Measurements from ENCODE around the gene NLRP9. TPM values are rescaled to one million over a fixed set of nuclear protein-coding genes. Genes with fewer than 3 reads are reported as not detected.

The NLRP9 gene
- polyA plus RNA-seq, 1 donor from 2014 or later = not detected

- Histone ChIP-seq H3K27me3 (ENCODE audit: insufficient read depth, low read depth, low read length) (no peaks in the 10 kb centered on the region), H3K4me3 (ENCODE audit: low read length) (peak within 1 kb of the TSS; percentile 92), H3K27ac (ENCODE audit: low read length) (peak within 1 kb of the TSS; percentile 71), H3K9me2 (ENCODE audit: insufficient read depth, low read length) (no peaks in the 10 kb centered on the region), H3K79me2 (replicated peaks; ENCODE audit: insufficient read depth, low read length) (peaks cover 57% of the 10 kb centered on the region), H2AFZ (ENCODE audit: low read depth, low read length) (peak within 1 kb of the TSS; percentile 60), H3F3A (ENCODE audit: insufficient read depth, low read length, poor library complexity, severe bottlenecking) (no peaks in the 10 kb centered on the region), H3K36me3 (ENCODE audit: insufficient read depth, low read length) (no peaks in the 10 kb centered on the region), H3K4me2 (ENCODE audit: low read length) (peak within 1 kb of the TSS; percentile 98), H3K9ac (ENCODE audit: low read length) (peak within 1 kb of the TSS; percentile 84), H4K20me1 (ENCODE audit: insufficient read depth) (peaks cover 4% of the 10 kb centered on the region), H3K9me3 (ENCODE audit: low read length) (no peaks in the 10 kb centered on the region)
- TF ChIP-seq MXI1 (conservative IDR thresholded peaks at IDR 0.05; ENCODE audit: poor library complexity, severe bottlenecking) = peak; percentile 91
- TF ChIP-seq POLR2AphosphoS5 (IDR thresholded peaks at IDR 0.05) = peak; percentile 77
- TF ChIP-seq SMC3 (conservative IDR thresholded peaks at IDR 0.05; ENCODE audit: poor library complexity) = peak; percentile 35
- peak; percentile 25 for TF ChIP-seq RAD21 (conservative IDR thresholded peaks at IDR 0.05)
- peak; percentile 67 for TF ChIP-seq EP300 (conservative IDR thresholded peaks at IDR 0.05; ENCODE audit: poor library complexity, severe bottlenecking)
- no peak for TF ChIP-seq EZH2 (IDR thresholded peaks at IDR 0.05; ENCODE audit: borderline replicate concordance, insufficient read depth, low read length, poor library complexity, severe bottlenecking)
- TF ChIP-seq CTCF (IDR thresholded peaks at IDR 0.05; ENCODE audit: poor library complexity, severe bottlenecking) = no peak
- TF ChIP-seq TAF1 (IDR thresholded peaks at IDR 0.05; ENCODE audit: low read depth) = peak; percentile 38
- TF ChIP-seq REST (IDR thresholded peaks at IDR 0.05; ENCODE audit: borderline replicate concordance) = no peak
Measured at GRCh38 chr19:55674841-55675660, 63.2 kb downstream of the NLRP9 start, which contains the start of gene EPN1. EPN1 (plus strand) TSS chr19:55675226; CDS start chr19:55678628, 3,402 bp downstream.

GRCh38 chr19:55674459-55674840 lies 63.8 kb downstream of the NLRP9 start:
- H3K9ac ChIP-seq (ENCODE audit: low read length) = peak overlapping the region; percentile 84
- H2AFZ ChIP-seq (ENCODE audit: low read depth, low read length) = no peak overlapping the region
- H3K4me3 ChIP-seq (ENCODE audit: low read length) = peak overlapping the region; percentile 92
- TF ChIP-seq POLR2AphosphoS5 (IDR thresholded peaks at IDR 0.05) (no peak), CTCF (IDR thresholded peaks at IDR 0.05; ENCODE audit: poor library complexity, severe bottlenecking) (no peak), EZH2 (IDR thresholded peaks at IDR 0.05; ENCODE audit: borderline replicate concordance, insufficient read depth, low read length, poor library complexity, severe bottlenecking) (no peak), MXI1 (conservative IDR thresholded peaks at IDR 0.05; ENCODE audit: poor library complexity, severe bottlenecking) (no peak), RAD21 (conservative IDR thresholded peaks at IDR 0.05) (no peak)
- H3F3A ChIP-seq (ENCODE audit: insufficient read depth, low read length, poor library complexity, severe bottlenecking) = no peaks in the 10 kb centered on the region
- H4K20me1 ChIP-seq (ENCODE audit: insufficient read depth) = peaks cover 4% of the 10 kb centered on the region
- no peaks in the 10 kb centered on the region for H3K9me2 ChIP-seq (ENCODE audit: insufficient read depth, low read length)
- H3K36me3 ChIP-seq (ENCODE audit: insufficient read depth, low read length) = no peaks in the 10 kb centered on the region
- H3K27ac ChIP-seq (ENCODE audit: low read length) = peak overlapping the region; percentile 71
- no peaks in the 10 kb centered on the region for H3K9me3 ChIP-seq (ENCODE audit: low read length)
- H3K4me2 ChIP-seq (ENCODE audit: low read length) = peak overlapping the region; percentile 84
- H3K27me3 ChIP-seq (ENCODE audit: insufficient read depth, low read depth, low read length) = no peaks in the 10 kb centered on the region
- peaks cover 55% of the 10 kb centered on the region for H3K79me2 ChIP-seq (replicated peaks; ENCODE audit: insufficient read depth, low read length)
